GM12878 (cell line): ENCODE measurements around the gene TACC2. TPM values are rescaled to one million over a fixed set of nuclear protein-coding genes. Genes with fewer than 3 reads are reported as not detected.

Experiments
- ATAC-seq: fragments of 200-7000 bp; cut with Tn5 transposase; 3 replicates; pipeline ENCODE4 v1.9.1; 2020; ENCODE audit warnings: mild to moderate bottlenecking, moderate library complexity
- BruUV-seq: library from RNA; stranded (reverse); fragments of 400-500 nt; replicated peaks from 2 replicates; lab custom pipeline; 2021; lab: Mats Ljungman, UMichigan
- CTCF ChIA-PET: fragments of 300-600 bp; sonication (Branson Sonifier 250); formaldehyde crosslinking; extraction: SDS; loops from one replicate; lab custom pipeline; 2021; ENCODE audit warnings: inconsistent platforms; lab: Yijun Ruan, JAX
- POLR2A ChIA-PET: fragments of 350-600 bp; formaldehyde crosslinking; extraction: SDS; loops from one replicate; lab custom pipeline; 2021; ENCODE audit warnings: inconsistent platforms; lab: Charles Lee
- RAD21 ChIA-PET: fragments of 300-600 bp; sonication (Branson Sonifier 250); formaldehyde crosslinking; loops from one replicate; lab custom pipeline; 2023; ENCODE audit warnings: antibody characterized with exemption; ENCODE audit not compliant: unreplicated experiment; lab: Charles Lee
- SMC1A ChIA-PET: fragments of 300-600 bp; sonication (Branson Sonifier 250); formaldehyde crosslinking; loops from one replicate; lab custom pipeline; 2023; ENCODE audit not compliant: unreplicated experiment, uncharacterized antibody; lab: Charles Lee
- DNase-seq: peaks from one replicate; pipeline ENCODE4 v3.0.0-alpha.2; 2011; ENCODE audit warnings: low read depth, low spot score
- FAIRE-seq: peaks from 3 replicates; lab custom pipeline; 2011; peaks lifted over from hg19 to GRCh38; lab: Jason Lieb, UNC
- H2AFZ ChIP-seq: 2 replicates; pipeline ENCODE4 v1.6.0; 2011; ENCODE audit warnings: low read depth, low read length, control low read depth; ENCODE audit not compliant: control insufficient read depth
- H3K27ac ChIP-seq: 2 replicates; pipeline ENCODE4 v1.5.1; 2011; ENCODE audit warnings: control low read depth; ENCODE audit not compliant: control insufficient read depth, insufficient read depth
- H3K27me3 ChIP-seq, 2 experiments: replicated peaks in 1 of 2; 2 replicates each; pipeline versions ENCODE4 v1.6.0 to v1.6.1; 2011; ENCODE audit warnings: low read length in 1 of 2; ENCODE audit not compliant: control insufficient read depth in 2 of 2, insufficient read depth in 2 of 2
- H3K36me3 ChIP-seq, 2 experiments: 2 replicates each; pipeline ENCODE4 v1.5.1; 2011; ENCODE audit warnings: low read length in 1 of 2; ENCODE audit not compliant: control insufficient read depth in 2 of 2, insufficient read depth in 2 of 2
- H3K4me1 ChIP-seq: 2 replicates; pipeline ENCODE4 v1.6.1; 2011; ENCODE audit warnings: mild to moderate bottlenecking, low read length, moderate library complexity, mixed read lengths; ENCODE audit not compliant: control insufficient read depth, insufficient read depth
- H3K4me2 ChIP-seq: 2 replicates; pipeline ENCODE4 v1.6.0; 2011; ENCODE audit warnings: control low read depth; ENCODE audit not compliant: control insufficient read depth, insufficient read depth
- H3K4me3 ChIP-seq: fragments of 200-600 bp; sonication (generic); 2 replicates; pipeline ENCODE4 v1.5.1; 2016
- H3K79me2 ChIP-seq: 2 replicates; pipeline ENCODE4 v1.6.0; 2011; ENCODE audit warnings: low read length; ENCODE audit not compliant: control insufficient read depth, insufficient read depth
- H3K9ac ChIP-seq: 2 replicates; pipeline ENCODE4 v1.8.0; 2011; ENCODE audit warnings: low read length, control low read depth, mixed read lengths; ENCODE audit not compliant: control insufficient read depth, insufficient read depth
- H3K9me3 ChIP-seq: replicated peaks from 3 replicates; pipeline ENCODE4 v1.5.1; 2011; ENCODE audit warnings: mild to moderate bottlenecking, low read length; ENCODE audit not compliant: control insufficient read depth, insufficient read depth
- H4K20me1 ChIP-seq: 2 replicates; pipeline ENCODE4 v1.6.0; 2011; ENCODE audit not compliant: control insufficient read depth, insufficient read depth
- CREM ChIP-seq: IDR thresholded peaks from 2 replicates; pipeline ENCODE4 v1.6.1; 2014; ENCODE audit warnings: antibody characterized with exemption, low read depth
- MAX ChIP-seq: IDR thresholded peaks from 2 replicates; pipeline ENCODE4 v1.6.1; 2012; ENCODE audit warnings: low read depth, low read length, improper control_type of control experiment
- ZBTB4 ChIP-seq: fragments of 450-650 bp; formaldehyde crosslinking; IDR thresholded peaks from 2 replicates; pipeline ENCODE4 v1.4.0; 2022; ENCODE audit warnings: mild to moderate bottlenecking, moderate library complexity
- WGBS: methylation state at CpG from one replicate; pipeline ENCODE4 v1.1.6; 2016; ENCODE audit warnings: low lambda C conversion rate; ENCODE audit not compliant: insufficient replicate concordance, insufficient coverage; ENCODE audit errors: missing lambda C conversion rate; 5-methylcytosine and 5-hydroxymethylcytosine counted together
- in situ Hi-C: fragments of 300-500 bp; cut with MboI; formaldehyde crosslinking; loops from 9 replicates; pipeline ENCODE4 v1.14.3; 2018; ENCODE audit warnings: mixed read lengths
- intact Hi-C: fragments of 100-400 bp; cut with micrococcal nuclease; formaldehyde crosslinking; loops from one replicate; pipeline ENCODE4 v1.14.2; 2022; ENCODE audit not compliant: unreplicated experiment
- polyA plus RNA-seq, 11 experiments: library from polyadenylated mRNA; depleted of rRNA in 4 of 11; unstranded in 6 of 11; stranded (reverse) in 5 of 11; fragments of >200 nt; fragmentation: Nextera tagmentation in 4 of 11; fragmentation: Illumina TruSeq in 1 of 11; extraction: Ambion mirVana in 4 of 11; extraction: Trizol in 1 of 11; gene quantifications; 1 replicate in 1 of 11; 2 replicates in 10 of 11; pipeline versions ENCODE4 v1.2.1 to v1.2.3, GENCODE V29; 2011 to 2016; ENCODE audit warnings: inconsistent platforms in 2 of 11, missing spikeins in 2 of 11, low read depth in 1 of 11
- total RNA-seq, 4 experiments: library from RNA; depleted of rRNA in 3 of 4; stranded (reverse); fragments of >200 nt in 3 of 4; fragmentation: Illumina TruSeq in 1 of 4; extraction: Trizol in 1 of 4; gene quantifications; 2 replicates each; pipeline versions ENCODE4 v1.2.1 to v1.2.3, GENCODE V29; 2013 to 2021

The TACC2 gene
- total and polyA plus RNA-seq, 10 of the 15 experiments (the other 5 are each of a cell fraction or from before 2014, with no cell fraction given) = 0.07 to 0.64 (median 0.13) TPM; not detected in 5

- TF ChIP-seq MAX = peak; percentile 73; the same call in 1 of the 2 replicates
- peak; percentile 47; the same call in 1 of the 2 replicates for TF ChIP-seq CREM
Measured at GRCh38 chr10:122298598-122299301, 309.8 kb downstream of the TACC2 start (continued).

- RAD21 ChIA-PET = interaction anchor here (0.6 to 3.6 kb wide), 10 partner anchors 15 to 266 kb away, joined by 3 to 46 read pairs (median 5); no protein-coding TSS in a partner anchor
- in situ Hi-C loops = loop anchor here (5.0 kb wide), 2 partner anchors 133 to 268 kb away; no protein-coding TSS in a partner anchor
Measured at GRCh38 chr10:122299423-122300075, 310.6 kb downstream of the TACC2 start.

More at GRCh38 chr10:122299423-122300075, 310.6 kb downstream of the TACC2 start:
- no peak for FAIRE-seq
- SMC1A ChIA-PET = interaction anchor here (0.6 to 2.3 kb wide), 7 partner anchors 29 to 266 kb away, joined by 3 to 57 read pairs (median 5); no protein-coding TSS in a partner anchor
- POLR2A ChIA-PET = no interaction called here
- H3K9ac ChIP-seq = no peak overlapping the region
- H3K36me3 ChIP-seq = no peaks in the 10 kb centered on the region
- no peak overlapping the region for H3K4me2 ChIP-seq
- no peaks in the 10 kb centered on the region for H3K79me2 ChIP-seq
- H4K20me1 ChIP-seq = no peaks in the 10 kb centered on the region
- no TSS peak for BruUV-seq
- CTCF ChIA-PET = interaction anchor here (0.7 to 4.3 kb wide), 25 partner anchors 7 to 266 kb away, joined by 3 to 117 read pairs (median 5); partner anchors contain the start of gene PLEKHA1
- H2AFZ ChIP-seq = no peak overlapping the region
- no peak for TF ChIP-seq ZBTB4
- TF ChIP-seq, all 136 proteins: peak for 0
- Histone ChIP-seq H3K27ac (no peak overlapping the region), H3K4me3 (no peak overlapping the region), H3K9me3 (no peaks in the 10 kb centered on the region; the same call in 2 of the 3 replicates), H3K4me1 (peaks cover 5% of the 10 kb centered on the region), H3K27me3 (no peaks in the 10 kb centered on the region)
- WGBS = 42% methylated on average over 14 of the region's 14 CpGs
- DNase-seq (no peak), ATAC-seq (no peak)
- intact Hi-C loops = loop anchor here (2.0 to 5.0 kb wide), 2 partner anchors 267 to 403 kb away; no protein-coding TSS in a partner anchor
